HuH-7 (cell line): ENCODE measurements around the gene LGI4.

Experiments used
- DNase-seq: peaks from one replicate; pipeline ENCODE4 v3.0.0; 2011; ENCODE audit warnings: low spot score

Gene LGI4

DNA sequence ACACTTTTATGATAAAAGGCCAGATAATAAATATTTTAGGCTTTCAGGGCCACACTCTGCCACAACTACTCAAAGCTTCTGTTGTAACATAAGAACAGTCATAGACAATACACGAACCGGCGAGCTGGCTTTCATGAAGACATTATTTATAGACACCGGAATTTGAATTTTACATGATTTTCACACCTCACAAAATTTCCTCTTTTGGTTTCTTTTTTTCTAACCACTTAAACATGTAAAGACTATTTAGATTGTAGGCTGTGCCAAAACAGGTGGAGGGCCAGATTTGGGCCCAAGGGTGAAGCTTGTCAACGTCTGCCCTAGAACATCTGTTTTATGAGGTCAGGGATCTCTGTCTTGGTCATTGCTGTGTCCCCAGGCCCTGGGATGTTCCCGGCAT is 48.9 kb downstream of the LGI4 start:
- no peak for DNase-seq

DNA sequence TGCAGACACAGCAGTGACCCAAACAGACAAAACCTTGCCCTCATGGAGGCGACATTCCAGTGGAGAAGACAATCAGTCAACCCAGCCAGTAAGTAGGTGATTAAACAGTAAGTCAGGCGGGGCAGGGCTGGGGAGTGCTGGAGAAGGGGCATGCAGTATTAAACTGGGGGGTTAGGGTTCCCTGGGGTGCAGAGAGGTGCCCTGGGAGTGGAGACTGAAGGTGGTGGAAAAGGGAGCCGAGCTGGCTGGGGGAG is 50.4 kb downstream of the LGI4 start:
- no peak for DNase-seq

DNA sequence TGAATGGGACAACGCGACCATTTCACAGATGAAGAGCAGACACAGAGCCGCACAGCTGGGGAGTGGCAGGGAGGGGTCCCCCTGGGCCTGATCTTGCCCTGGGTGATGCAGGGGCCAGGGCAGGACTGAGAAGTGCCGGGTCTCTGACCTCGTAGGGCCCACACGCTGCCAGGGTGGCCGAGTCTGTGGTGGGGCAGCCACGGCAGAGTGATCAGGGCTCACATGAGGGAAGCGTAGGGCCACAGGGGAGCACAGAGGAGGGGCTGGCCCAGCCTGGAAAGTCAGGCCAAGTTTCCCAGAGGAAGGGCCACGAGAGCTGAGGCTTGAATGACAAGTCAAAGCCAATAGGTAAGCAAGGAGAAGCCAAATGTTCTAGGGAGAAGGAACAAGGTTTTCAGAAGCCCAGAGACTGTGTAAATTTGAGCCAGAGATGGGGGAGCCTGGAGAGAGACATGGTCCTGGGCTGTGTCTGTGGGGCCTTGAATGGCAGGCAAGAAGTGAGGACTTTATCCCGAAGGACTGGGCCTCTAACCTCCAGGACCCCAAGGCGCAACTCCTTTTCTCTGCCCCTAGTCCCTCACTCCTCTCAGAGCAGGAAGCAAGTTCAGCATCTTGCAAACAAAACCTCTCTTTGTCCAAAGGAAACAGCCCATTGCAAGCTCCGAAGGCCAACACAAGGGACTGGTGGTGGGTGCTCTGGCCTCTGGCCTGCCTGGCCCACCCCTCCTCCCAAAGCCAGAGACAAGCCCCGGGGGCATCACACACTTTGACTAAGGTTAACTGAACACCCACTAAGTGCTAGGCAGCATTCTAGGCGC is 51.0 kb downstream of the LGI4 start:
- DNase-seq, result no peak

DNA sequence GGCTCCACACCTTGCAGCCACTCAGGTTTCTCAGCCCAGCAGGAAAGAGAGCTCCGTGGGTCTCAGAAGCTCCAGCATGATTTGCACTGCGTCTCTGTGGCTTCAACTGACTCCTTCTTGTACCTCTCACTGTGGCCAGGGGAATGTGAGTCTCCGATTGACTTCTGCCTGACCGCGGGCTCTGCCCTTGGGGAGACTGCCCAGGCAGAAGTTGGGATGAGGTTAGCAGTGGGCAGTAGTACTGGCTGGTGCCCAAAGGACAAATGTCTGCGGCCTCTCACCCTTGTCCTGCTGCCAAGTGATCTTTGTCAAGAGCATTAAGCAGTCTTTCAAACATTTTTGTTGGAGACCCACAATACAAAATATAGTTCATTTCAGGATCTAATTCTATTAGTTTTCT is 53.7 kb downstream of the LGI4 start:
- no peak for DNase-seq

DNA sequence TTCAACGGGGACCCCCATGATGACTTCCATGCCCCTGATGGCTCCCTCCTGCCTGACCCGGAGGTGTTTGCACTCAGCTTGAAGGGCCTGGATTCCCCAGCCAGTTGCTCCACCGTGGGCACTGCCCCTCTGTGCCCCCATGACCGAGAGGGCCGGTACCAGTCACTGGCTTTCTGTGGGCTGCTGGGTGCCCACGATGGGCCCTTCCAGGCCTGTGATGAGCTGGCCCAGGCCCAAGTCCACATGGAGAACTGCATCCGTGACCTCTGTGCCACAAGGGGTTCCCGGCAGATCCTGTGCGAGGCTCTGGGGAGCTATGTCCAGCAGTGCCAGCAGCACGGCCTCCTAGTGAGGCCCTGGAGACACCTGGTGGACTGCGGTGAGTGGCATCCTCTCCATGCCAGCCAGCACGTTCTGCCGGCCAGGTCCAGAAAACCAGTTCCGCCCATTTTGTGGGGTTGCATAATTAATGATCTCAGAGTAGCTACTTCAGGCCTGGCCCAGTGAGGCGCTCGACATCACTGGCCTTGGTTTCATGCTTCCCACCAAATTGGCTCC is 54.2 kb downstream of the LGI4 start:
- no peak for DNase-seq

DNA sequence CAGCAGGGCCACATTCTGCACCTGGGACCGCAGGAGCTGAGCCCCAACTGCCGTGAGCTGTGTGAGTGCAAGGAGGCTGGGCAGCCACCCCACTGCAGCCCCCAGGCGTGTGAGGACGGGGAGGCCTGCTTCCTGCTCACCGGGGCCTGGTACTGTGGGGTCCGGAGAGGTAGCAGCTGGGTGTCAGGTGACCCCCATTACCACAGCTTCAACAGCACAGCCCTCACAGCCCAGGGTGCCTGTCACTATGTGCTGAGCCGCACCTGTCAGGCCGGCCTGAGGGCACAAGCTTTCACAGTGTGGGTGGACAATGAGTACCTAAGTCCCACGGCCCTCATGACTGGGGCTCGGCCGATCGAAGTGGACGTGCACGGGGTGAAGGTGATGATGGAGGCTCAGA is 55.0 kb downstream of the LGI4 start:
- DNase-seq, result no peak

DNA sequence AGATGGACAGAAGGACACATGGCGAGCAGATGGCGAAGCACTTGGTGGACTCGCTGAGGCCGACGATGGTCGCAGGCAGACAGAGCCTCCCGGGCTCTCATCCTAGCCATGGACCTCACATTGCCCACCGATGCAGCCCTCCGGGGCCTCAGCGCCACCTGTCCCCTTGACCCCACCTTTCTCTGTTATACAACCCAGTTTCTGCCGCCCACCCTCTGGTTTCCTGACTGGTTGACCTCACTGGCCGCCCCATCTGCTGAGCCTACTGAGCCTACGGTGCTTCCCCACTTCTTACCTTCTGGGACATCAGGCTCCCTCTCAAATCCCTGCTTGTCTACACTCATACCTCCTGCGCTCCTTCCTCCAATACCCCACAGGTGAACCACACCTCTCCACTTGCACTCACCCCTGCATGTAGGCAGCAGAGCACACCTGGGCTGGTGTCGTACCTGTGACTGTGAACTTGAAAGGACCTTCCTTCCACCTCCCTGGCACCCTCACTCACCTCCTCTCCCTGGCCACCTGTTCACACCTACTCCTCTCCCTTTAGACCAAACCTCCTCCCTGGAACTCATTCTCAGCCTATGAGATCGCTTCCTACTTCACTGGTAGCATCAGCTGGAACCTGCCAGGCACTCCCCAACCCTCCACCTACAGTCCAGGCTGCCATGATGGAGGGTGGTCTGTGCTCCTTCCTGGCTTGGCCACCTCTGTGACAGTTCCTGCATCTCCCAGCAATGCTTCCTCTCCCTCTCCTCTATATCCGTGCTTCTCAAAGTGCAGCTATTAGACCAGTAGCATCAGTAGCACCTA is 57.2 kb downstream of the LGI4 start:
- no peak for DNase-seq

DNA sequence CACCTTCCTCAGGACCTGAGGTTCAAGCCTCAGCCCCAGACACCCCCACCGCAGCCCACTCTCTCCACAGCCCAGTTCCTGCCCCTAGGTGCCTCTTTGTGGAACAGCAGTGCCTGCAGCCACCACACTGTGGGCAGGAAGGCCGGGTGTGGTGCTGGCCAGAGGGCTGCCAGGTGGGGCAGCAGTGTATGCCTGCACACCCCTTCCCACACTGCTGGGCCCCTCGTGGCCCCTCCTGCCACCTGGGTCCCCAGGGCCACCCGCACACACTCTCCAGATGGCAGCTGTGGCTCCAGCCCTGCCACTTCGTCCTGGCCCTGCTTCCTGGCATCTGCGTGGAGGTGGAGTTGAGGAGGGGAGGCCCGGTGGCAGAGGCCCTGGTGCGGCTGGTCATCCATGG is 58.2 kb downstream of the LGI4 start:
- DNase-seq, result no peak

DNA sequence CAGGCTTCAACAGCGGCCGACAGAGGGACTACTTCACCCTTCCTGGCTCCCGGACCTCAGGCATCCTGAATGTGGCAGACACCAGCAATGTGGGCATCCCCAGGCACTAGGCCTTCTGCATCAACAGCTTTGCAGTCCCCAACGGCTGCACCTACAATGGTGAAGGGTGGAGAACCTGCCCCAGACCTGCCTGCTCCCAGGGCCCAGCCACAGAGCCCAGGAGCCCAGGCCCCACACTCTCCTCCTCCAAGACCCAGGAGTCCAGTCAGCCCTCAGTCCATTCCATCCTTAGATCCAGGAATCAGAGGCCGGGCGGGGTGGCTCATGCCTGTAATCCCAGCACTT is 58.9 kb downstream of the LGI4 start:
- DNase-seq, result no peak

DNA sequence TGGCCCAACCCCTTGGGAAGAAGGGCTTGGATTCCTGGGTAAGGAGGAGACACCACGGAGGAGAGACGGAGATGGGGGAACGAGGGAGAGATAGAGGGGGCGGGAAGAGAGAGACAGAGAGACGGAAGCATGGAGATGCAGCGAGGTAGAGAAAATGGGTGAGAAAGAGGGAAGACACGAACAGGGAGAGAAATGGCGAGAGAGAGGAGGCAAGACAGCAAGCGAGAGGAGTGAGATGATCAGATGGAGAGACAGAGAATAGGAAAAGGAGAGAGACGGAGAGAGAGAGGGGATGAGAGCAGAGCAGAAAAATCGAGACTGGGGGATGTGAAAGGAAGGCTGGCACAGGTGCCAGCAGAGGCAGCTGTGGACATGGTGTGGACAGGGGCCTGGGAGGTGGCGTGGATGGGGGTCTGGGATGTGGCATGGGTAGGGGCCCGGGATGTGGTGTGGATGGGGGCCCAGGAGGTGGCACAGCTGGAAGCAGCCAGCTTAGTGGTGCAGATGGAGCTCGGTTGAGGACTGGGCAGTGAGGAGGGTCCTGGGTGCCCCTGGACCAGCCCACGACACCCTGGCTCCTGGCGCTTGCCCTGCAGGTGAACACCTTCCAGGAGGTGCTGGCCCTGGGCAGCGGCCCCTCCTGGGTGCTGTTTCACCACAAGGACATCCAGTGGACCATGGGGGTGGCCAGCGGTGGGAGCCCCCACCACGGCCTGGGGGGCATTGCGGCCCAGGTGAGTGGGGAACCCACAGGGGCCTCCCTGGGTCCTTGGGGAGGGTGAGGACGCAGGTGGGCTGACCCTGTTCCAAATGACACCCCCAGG is 59.4 kb downstream of the LGI4 start:
- no peak for DNase-seq
